MCF 10A (cell line): ENCODE measurements around the gene LEMD1. TPM values are rescaled to one million over a fixed set of nuclear protein-coding genes. Genes with fewer than 3 reads are reported as not detected.
"Not testable (repeated sequence)": the region's sequence is repeated elsewhere in the genome, so short reads cannot be mapped to it uniquely, and the experiment has no call there.

ENCODE experiments used
- BruUV-seq: library from RNA; stranded (reverse); fragments of 400-500 nt; replicated peaks from 2 replicates; lab custom pipeline; 2021; lab: Mats Ljungman, UMichigan
- CTCF ChIA-PET: fragments of 300-600 bp; sonication (Branson Sonifier 250); formaldehyde crosslinking; extraction: SDS; loops from one replicate; lab custom pipeline; 2021; ENCODE audit warnings: antibody characterized with exemption, inconsistent platforms; lab: Yijun Ruan, JAX
- POLR2A ChIA-PET: fragments of 300-600, 350-650 bp; sonication (Branson Sonifier 250); formaldehyde crosslinking; extraction: SDS; loops from one replicate; lab custom pipeline; 2020; ENCODE audit warnings: antibody characterized with exemption, inconsistent platforms; lab: Yijun Ruan, JAX
- DNase-seq: peaks from one replicate; pipeline ENCODE4 v3.0.0-alpha.2; 2018; ENCODE audit not compliant: unreplicated experiment
- H3K27ac Mint-ChIP-seq: one replicate; pipeline ENCODE4 v1.8.0; 2022; ENCODE audit warnings: mild to moderate bottlenecking, low read depth, mixed read lengths; ENCODE audit not compliant: unreplicated experiment
- H3K27me3 Mint-ChIP-seq: one replicate; pipeline ENCODE4 v1.8.0; 2022; ENCODE audit warnings: mixed read lengths; ENCODE audit not compliant: insufficient read depth, unreplicated experiment
- H3K36me3 Mint-ChIP-seq: one replicate; pipeline ENCODE4 v1.8.0; 2022; ENCODE audit warnings: mild to moderate bottlenecking, moderate library complexity, mixed read lengths; ENCODE audit not compliant: insufficient read depth, unreplicated experiment
- H3K4me1 Mint-ChIP-seq: one replicate; pipeline ENCODE4 v1.8.0; 2022; ENCODE audit warnings: mixed read lengths; ENCODE audit not compliant: insufficient read depth, unreplicated experiment
- H3K4me3 Mint-ChIP-seq: one replicate; pipeline ENCODE4 v1.8.0; 2022; ENCODE audit warnings: mild to moderate bottlenecking, moderate library complexity, mixed read lengths; ENCODE audit not compliant: unreplicated experiment
- H3K9me3 Mint-ChIP-seq: one replicate; pipeline ENCODE4 v1.8.0; 2022; ENCODE audit warnings: mixed read lengths; ENCODE audit not compliant: unreplicated experiment
- intact Hi-C: fragments of 100-400 bp; cut with micrococcal nuclease; formaldehyde crosslinking; loops from 2 replicates; pipeline ENCODE4 v1.14.1; 2022
- total RNA-seq: library from RNA; stranded (reverse); gene quantifications from 2 replicates; pipeline ENCODE4 v1.2.3, GENCODE V29; 2022
- TF ChIP-seq, protein P1 (sequence below): fragments of 200-600 bp; IDR thresholded peaks from one replicate; pipeline ENCODE4 v1.8.0; 2022; ENCODE audit warnings: antibody characterized with exemption, mild to moderate bottlenecking; ENCODE audit not compliant: unreplicated experiment

The LEMD1 gene
- total RNA-seq, 1 experiment from 2014 or later: 1.4 TPM

DNA sequence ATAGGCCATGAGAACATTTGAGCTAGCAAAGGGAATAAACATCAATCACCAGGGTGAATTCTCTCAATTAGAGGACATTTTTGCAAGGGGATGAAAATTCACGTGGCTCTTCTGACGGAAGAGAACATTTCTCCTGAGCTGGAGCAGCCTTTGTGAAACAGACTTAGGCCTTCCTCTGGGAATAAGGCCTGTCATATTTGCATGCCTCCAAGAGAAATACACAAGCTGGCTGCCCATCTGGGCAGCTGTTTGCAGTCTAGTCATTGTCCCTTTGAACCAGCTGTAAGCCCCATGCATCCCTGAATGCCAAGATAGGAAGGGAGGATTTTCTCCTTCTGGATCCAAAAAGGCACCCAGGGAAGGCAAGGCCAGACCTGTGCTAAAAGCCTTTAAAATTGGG lies 5.5 kb downstream of the LEMD1 start:
- no TSS peak for BruUV-seq
- Mint-ChIP-seq H3K27me3 (peaks cover 40% of the 10 kb centered on the region), H3K4me1 (no peaks in the 10 kb centered on the region), H3K27ac (no peak overlapping the region), H3K9me3 (no peaks in the 10 kb centered on the region), H3K4me3 (no peak overlapping the region), H3K36me3 (no peaks in the 10 kb centered on the region)
- ChIA-PET POLR2A (interaction anchor here (0.7 to 1.4 kb wide), 5 partner anchors 8 to 72 kb away, joined by 3 to 5 read pairs (median 4); no protein-coding TSS in a partner anchor), CTCF (interaction anchor here (0.6 to 13.4 kb wide), 16 partner anchors 8 to 969 kb away, joined by 3 to 296 read pairs (median 4); no protein-coding TSS in a partner anchor)
- no peak for DNase-seq
- intact Hi-C loops: no loop called here
- TF ChIP-seq, protein P1, sequence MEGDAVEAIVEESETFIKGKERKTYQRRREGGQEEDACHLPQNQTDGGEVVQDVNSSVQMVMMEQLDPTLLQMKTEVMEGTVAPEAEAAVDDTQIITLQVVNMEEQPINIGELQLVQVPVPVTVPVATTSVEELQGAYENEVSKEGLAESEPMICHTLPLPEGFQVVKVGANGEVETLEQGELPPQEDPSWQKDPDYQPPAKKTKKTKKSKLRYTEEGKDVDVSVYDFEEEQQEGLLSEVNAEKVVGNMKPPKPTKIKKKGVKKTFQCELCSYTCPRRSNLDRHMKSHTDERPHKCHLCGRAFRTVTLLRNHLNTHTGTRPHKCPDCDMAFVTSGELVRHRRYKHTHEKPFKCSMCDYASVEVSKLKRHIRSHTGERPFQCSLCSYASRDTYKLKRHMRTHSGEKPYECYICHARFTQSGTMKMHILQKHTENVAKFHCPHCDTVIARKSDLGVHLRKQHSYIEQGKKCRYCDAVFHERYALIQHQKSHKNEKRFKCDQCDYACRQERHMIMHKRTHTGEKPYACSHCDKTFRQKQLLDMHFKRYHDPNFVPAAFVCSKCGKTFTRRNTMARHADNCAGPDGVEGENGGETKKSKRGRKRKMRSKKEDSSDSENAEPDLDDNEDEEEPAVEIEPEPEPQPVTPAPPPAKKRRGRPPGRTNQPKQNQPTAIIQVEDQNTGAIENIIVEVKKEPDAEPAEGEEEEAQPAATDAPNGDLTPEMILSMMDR: no peak

- no peak for DNase-seq
These were observed 11.1 kb downstream of the LEMD1 start for GRCh38 chr1:205410581-205411298.

DNA sequence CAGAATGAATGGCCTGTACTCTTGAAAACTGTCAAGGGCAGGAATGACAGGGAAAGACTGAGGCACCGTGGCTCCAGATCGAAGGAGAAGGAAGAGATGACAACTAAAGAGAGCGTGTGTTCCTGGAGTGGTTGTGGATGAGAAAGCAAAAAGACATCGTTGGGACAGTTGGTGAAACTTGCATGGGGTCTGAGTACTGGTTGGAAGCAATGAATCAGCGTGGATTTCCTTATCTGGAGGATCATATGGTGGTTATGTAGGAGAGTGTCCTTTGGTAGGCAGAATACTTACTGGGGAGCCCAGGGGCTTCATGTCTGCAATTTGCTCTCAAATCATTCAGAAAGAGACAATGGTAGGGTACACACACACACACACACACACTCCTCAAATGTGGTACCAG lies 13.9 kb downstream of the LEMD1 start:
- no peak overlapping the region for H3K4me3 Mint-ChIP-seq
- H3K27me3 Mint-ChIP-seq: peaks cover 70% of the 10 kb centered on the region
- DNase-seq: no peak
- no peaks in the 10 kb centered on the region for H3K36me3 Mint-ChIP-seq
- no peak overlapping the region for H3K27ac Mint-ChIP-seq
- BruUV-seq: no TSS peak
- no peaks in the 10 kb centered on the region for H3K4me1 Mint-ChIP-seq
- CTCF ChIA-PET: interaction anchor here (0.9 to 1.7 kb wide), 8 partner anchors 11 to 121 kb away, joined by 3 to 11 read pairs (median 6); no protein-coding TSS in a partner anchor
- POLR2A ChIA-PET: no interaction called here
- TF ChIP-seq, protein P1: no peak
- peaks cover 7% of the 10 kb centered on the region for H3K9me3 Mint-ChIP-seq
- intact Hi-C loops: no loop called here

More at GRCh38 chr1:205410581-205411298, 11.1 kb downstream of the LEMD1 start:
- no peaks in the 10 kb centered on the region for H3K4me1 Mint-ChIP-seq
- peaks cover 52% of the 10 kb centered on the region for H3K27me3 Mint-ChIP-seq
- no peaks in the 10 kb centered on the region for H3K9me3 Mint-ChIP-seq
- H3K36me3 Mint-ChIP-seq: no peaks in the 10 kb centered on the region
- CTCF ChIA-PET: interaction anchor here (0.6 to 2.6 kb wide), 11 partner anchors 10 to 114 kb away, joined by 3 to 18 read pairs (median 7); no protein-coding TSS in a partner anchor
- BruUV-seq: no TSS peak
- POLR2A ChIA-PET: interaction anchor here (0.8 to 1.6 kb wide), 2 partner anchors 26 to 30 kb away, joined by 3 to 7 read pairs; no protein-coding TSS in a partner anchor
- H3K4me3 Mint-ChIP-seq: no peak overlapping the region
- intact Hi-C loops: no loop called here
- no peak overlapping the region for H3K27ac Mint-ChIP-seq
- TF ChIP-seq, protein P1: no peak

- intact Hi-C loops, H3K27ac Mint-ChIP-seq, BruUV-seq, H3K9me3 Mint-ChIP-seq, H3K4me3 Mint-ChIP-seq, H3K36me3 Mint-ChIP-seq, H3K4me1 Mint-ChIP-seq, DNase-seq: not testable (repeated sequence)
- CTCF ChIA-PET: interaction anchor here (0.6 to 1.7 kb wide), 7 partner anchors 9 to 168 kb away, joined by 3 to 11 read pairs (median 3); no protein-coding TSS in a partner anchor
- H3K27me3 Mint-ChIP-seq: peaks cover 56% of the 10 kb centered on the region
- POLR2A ChIA-PET: interaction anchor here (0.8 to 1.1 kb wide), 2 partner anchors 9 to 10 kb away, joined by 3 read pairs; no protein-coding TSS in a partner anchor
These were observed 15.6 kb downstream of the LEMD1 start for GRCh38 chr1:205406252-205406651.

- peaks cover 41% of the 10 kb centered on the region for H3K27me3 Mint-ChIP-seq
- intact Hi-C loops, BruUV-seq, H3K36me3 Mint-ChIP-seq, H3K27ac Mint-ChIP-seq, POLR2A ChIA-PET, H3K4me3 Mint-ChIP-seq, H3K4me1 Mint-ChIP-seq, H3K9me3 Mint-ChIP-seq, DNase-seq, CTCF ChIA-PET: not testable (repeated sequence)
These were observed 17.4 kb downstream of the LEMD1 start for GRCh38 chr1:205404484-205404883.
